GM20000 (cell line): ENCODE measurements around the gene PRRT2.
A peak's percentile ranks its signal among the peaks of the same experiment; 100 is the strongest.

ENCODE experiments used
- DNase-seq: peaks from one replicate; pipeline ENCODE4 v3.0.0; 2012; ENCODE audit warnings: low spot score
- TF ChIP-seq, protein P1 (sequence below): IDR thresholded peaks from 2 replicates; pipeline ENCODE4 v1.5.1; 2012; ENCODE audit warnings: mild to moderate bottlenecking, control low read depth; ENCODE audit errors: extremely low read depth, missing control alignments

PRRT2 gene

GRCh38 chr16:29811896-29812665 lies at the start of gene PRRT2:
Gene PRRT2, plus strand, starts transcription at chr16:29812193. Its CDS starts 862 bp downstream, at chr16:29813055.
- DNase-seq = peak; percentile 60

DNA sequence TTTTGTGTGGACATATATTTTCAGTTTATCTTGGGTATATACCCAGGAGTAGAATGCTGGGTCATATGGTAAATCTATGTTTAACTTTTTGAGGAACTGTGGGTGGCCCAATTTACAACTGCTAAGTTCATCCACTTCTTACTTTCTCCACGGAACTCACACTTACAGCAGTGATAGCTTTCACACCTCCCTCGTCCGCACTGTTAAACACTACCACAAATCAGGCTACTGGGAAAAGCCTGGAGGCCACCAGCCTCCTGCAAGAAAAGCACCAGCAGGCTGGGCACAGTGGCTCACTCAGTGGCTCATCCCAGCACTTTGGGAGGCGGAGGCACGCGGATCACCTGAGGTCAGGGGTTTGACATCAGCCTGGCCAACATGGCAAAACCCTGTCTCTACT lies 48.7 kb upstream of the PRRT2 start:
- TF ChIP-seq, protein P1, sequence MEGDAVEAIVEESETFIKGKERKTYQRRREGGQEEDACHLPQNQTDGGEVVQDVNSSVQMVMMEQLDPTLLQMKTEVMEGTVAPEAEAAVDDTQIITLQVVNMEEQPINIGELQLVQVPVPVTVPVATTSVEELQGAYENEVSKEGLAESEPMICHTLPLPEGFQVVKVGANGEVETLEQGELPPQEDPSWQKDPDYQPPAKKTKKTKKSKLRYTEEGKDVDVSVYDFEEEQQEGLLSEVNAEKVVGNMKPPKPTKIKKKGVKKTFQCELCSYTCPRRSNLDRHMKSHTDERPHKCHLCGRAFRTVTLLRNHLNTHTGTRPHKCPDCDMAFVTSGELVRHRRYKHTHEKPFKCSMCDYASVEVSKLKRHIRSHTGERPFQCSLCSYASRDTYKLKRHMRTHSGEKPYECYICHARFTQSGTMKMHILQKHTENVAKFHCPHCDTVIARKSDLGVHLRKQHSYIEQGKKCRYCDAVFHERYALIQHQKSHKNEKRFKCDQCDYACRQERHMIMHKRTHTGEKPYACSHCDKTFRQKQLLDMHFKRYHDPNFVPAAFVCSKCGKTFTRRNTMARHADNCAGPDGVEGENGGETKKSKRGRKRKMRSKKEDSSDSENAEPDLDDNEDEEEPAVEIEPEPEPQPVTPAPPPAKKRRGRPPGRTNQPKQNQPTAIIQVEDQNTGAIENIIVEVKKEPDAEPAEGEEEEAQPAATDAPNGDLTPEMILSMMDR = no peak
- no peak for DNase-seq

More at GRCh38 chr16:29811896-29812665, at the start of gene PRRT2:
- TF ChIP-seq, protein P1 = no peak

GRCh38 chr16:29765167-29766032 lies 46.6 kb upstream of the PRRT2 start:
- no peak for DNase-seq
- TF ChIP-seq, protein P1 = no peak

- TF ChIP-seq, protein P1 = no peak
- DNase-seq = no peak
Measured at GRCh38 chr16:29766571-29766970, 45.4 kb upstream of the PRRT2 start.

GRCh38 chr16:29767062-29767461 lies 44.9 kb upstream of the PRRT2 start:
- DNase-seq = no peak
- TF ChIP-seq, protein P1 = no peak

DNA sequence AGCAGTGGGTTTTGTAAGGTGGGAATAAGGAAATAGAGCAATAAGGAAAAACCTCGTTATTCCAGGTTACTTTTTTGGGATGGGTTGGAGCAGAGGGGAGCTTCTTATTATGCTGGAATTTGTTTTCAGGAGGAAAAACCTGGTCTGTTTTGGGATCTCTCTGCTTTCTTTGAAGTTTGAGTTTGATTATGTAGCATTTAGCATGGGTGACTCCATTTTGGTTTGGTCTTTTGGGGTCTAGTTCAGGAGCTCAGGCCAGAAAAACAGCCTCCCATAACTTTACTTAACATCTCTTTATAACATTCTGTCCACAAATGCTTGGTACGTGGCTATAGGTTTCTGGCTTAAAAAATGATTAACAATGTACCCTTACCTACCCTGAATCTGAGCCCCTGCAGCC lies 42.5 kb upstream of the PRRT2 start:
- TF ChIP-seq, protein P1 = no peak
- DNase-seq = no peak
